Endothelial cell of umbilical vein (primary cell): ENCODE results near the gene HINT2. TPM values are rescaled to one million over a fixed set of nuclear protein-coding genes. Genes with fewer than 3 reads are reported as not detected.

Experiments used
- BruUV-seq: library from RNA; stranded (reverse); fragments of 400-500 nt; replicated peaks from 2 replicates; lab custom pipeline; 2021; lab: Mats Ljungman, UMichigan
- CTCF ChIA-PET: fragments of 300-600, 350-600 bp; sonication (Branson Sonifier 250); formaldehyde crosslinking; loops from one replicate; lab custom pipeline; 2021; ENCODE audit warnings: antibody characterized with exemption, inconsistent platforms; lab: Charles Lee
- POLR2A ChIA-PET: fragments of 300-600, 350-600 bp; sonication (Branson Sonifier 250); formaldehyde crosslinking; loops from one replicate; lab custom pipeline; 2021; ENCODE audit warnings: antibody characterized with exemption, inconsistent platforms; lab: Charles Lee
- DNase-seq: peaks from one replicate; pipeline ENCODE4 v3.0.0-alpha.2; 2011; ENCODE audit warnings: low read depth, low spot score
- FAIRE-seq: peaks from 2 replicates; lab custom pipeline; 2011; peaks lifted over from hg19 to GRCh38; lab: Jason Lieb, UNC
- H2AFZ ChIP-seq: 2 replicates; pipeline ENCODE4 v1.6.0; 2012; ENCODE audit warnings: low read depth, low read length, control low read depth, inconsistent platforms
- H3K27ac ChIP-seq: 2 replicates; pipeline ENCODE4 v1.5.1; 2011; ENCODE audit warnings: low read depth, mild to moderate bottlenecking, control low read depth, low read length, moderate library complexity; ENCODE audit not compliant: insufficient read depth
- H3K27me3 ChIP-seq, 2 experiments: 2 replicates each; pipeline versions ENCODE4 v1.6.0 to v1.6.1; 2011; ENCODE audit warnings: low read length in 2 of 2, mixed read lengths in 1 of 2; ENCODE audit not compliant: control insufficient read depth in 2 of 2, insufficient read depth in 2 of 2
- H3K36me3 ChIP-seq, 2 experiments: 2 replicates in 1 of 2; 3 replicates in 1 of 2; pipeline ENCODE4 v1.5.1; 2011; ENCODE audit warnings: low read length in 2 of 2, mild to moderate bottlenecking in 1 of 2, moderate library complexity in 1 of 2; ENCODE audit not compliant: control insufficient read depth in 2 of 2, insufficient read depth in 2 of 2; ENCODE audit errors: extremely low read depth in 1 of 2
- H3K4me1 ChIP-seq: 3 replicates; pipeline ENCODE4 v1.5.1; 2011; ENCODE audit warnings: mild to moderate bottlenecking, low read length; ENCODE audit not compliant: control insufficient read depth, insufficient read depth; ENCODE audit errors: extremely low read depth
- H3K4me2 ChIP-seq: 2 replicates; pipeline ENCODE4 v1.6.1; 2011; ENCODE audit warnings: low read length, control low read depth, mixed read lengths; ENCODE audit not compliant: insufficient read depth
- H3K4me3 ChIP-seq, 3 experiments: fragments of 200-600 bp in 1 of 3; sonication (generic), shearing (Covaris generic) in 1 of 3; replicated peaks in 1 of 3; 2 replicates each; pipeline ENCODE4 v1.5.1; 2011 to 2016; ENCODE audit warnings: control low read depth in 3 of 3, low read length in 3 of 3, mild to moderate bottlenecking in 2 of 3, inconsistent platforms in 1 of 3, low read depth in 1 of 3, moderate library complexity in 1 of 3; ENCODE audit not compliant: insufficient read depth in 1 of 3
- H3K79me2 ChIP-seq: 2 replicates; pipeline ENCODE4 v1.6.0; 2012; ENCODE audit warnings: low read length, inconsistent platforms; ENCODE audit not compliant: control insufficient read depth, insufficient read depth
- H3K9ac ChIP-seq: replicated peaks from 2 replicates; pipeline ENCODE3; 2011; ENCODE audit warnings: low read length, control low read depth; ENCODE audit not compliant: insufficient read depth; ENCODE audit errors: extremely low read depth
- H3K9me1 ChIP-seq: replicated peaks from 3 replicates; pipeline ENCODE4 v1.6.0; 2011; ENCODE audit warnings: mild to moderate bottlenecking, low read length; ENCODE audit not compliant: control insufficient read depth, insufficient read depth; ENCODE audit errors: extremely low read depth
- H3K9me3 ChIP-seq: replicated peaks from 2 replicates; pipeline ENCODE4 v1.5.1; 2012; ENCODE audit warnings: low read length, inconsistent platforms; ENCODE audit not compliant: control insufficient read depth, insufficient read depth
- H4K20me1 ChIP-seq: replicated peaks from 2 replicates; pipeline ENCODE3; 2011; ENCODE audit warnings: mild to moderate bottlenecking, low read length; ENCODE audit not compliant: control insufficient read depth, insufficient read depth; ENCODE audit errors: extremely low read depth
- CTCF ChIP-seq, 2 donors: IDR thresholded peaks; 1 replicate in 1 of 2; 2 replicates in 1 of 2; pipeline ENCODE4 v1.5.1; 2011; ENCODE audit warnings: low read length in 2 of 2, mild to moderate bottlenecking in 2 of 2, moderate library complexity in 2 of 2, control low read depth in 1 of 2, inconsistent platforms in 1 of 2, low read depth in 1 of 2; ENCODE audit not compliant: insufficient read depth in 1 of 2; ENCODE audit errors: extremely low read depth in 1 of 2
- EZH2 ChIP-seq: IDR thresholded peaks from 2 replicates; pipeline ENCODE4 v1.6.1; 2012; ENCODE audit warnings: borderline replicate concordance, low read depth, mild to moderate bottlenecking, moderate library complexity, low read length, inconsistent platforms; ENCODE audit not compliant: severe bottlenecking
- FOS ChIP-seq: IDR thresholded peaks from 2 replicates; pipeline ENCODE4 v1.6.1; 2011; ENCODE audit warnings: mild to moderate bottlenecking, low read length, moderate library complexity, borderline replicate concordance; ENCODE audit not compliant: insufficient read depth
- GATA2 ChIP-seq: IDR thresholded peaks from 2 replicates; pipeline ENCODE4 v1.7.0; 2011; ENCODE audit warnings: low read depth, mild to moderate bottlenecking, moderate library complexity, mixed read lengths, low read length; ENCODE audit not compliant: insufficient read length, insufficient read depth
- JUN ChIP-seq: IDR thresholded peaks from 2 replicates; pipeline ENCODE4 v1.6.1; 2011; ENCODE audit warnings: borderline replicate concordance, low read depth; ENCODE audit not compliant: insufficient read length, insufficient read depth
- MAX ChIP-seq: IDR thresholded peaks from 2 replicates; pipeline ENCODE4 v1.6.1; 2011; ENCODE audit not compliant: insufficient read depth, insufficient read length
- MYC ChIP-seq: IDR thresholded peaks from one replicate; pipeline ENCODE4 v1.6.1; 2011; ENCODE audit warnings: mild to moderate bottlenecking, low read depth, low read length
- POLR2A ChIP-seq: IDR thresholded peaks from 2 replicates; pipeline ENCODE4 v1.6.1; 2012; ENCODE audit warnings: low read depth, mild to moderate bottlenecking, control low read depth, low read length
- POLR2AphosphoS5 ChIP-seq: IDR thresholded peaks from 2 replicates; pipeline ENCODE4 v1.6.1; 2012; ENCODE audit warnings: low read depth, mild to moderate bottlenecking, control low read depth, low read length, moderate library complexity; ENCODE audit not compliant: insufficient read depth
- dilution Hi-C: fragments of 300-500 bp; cut with MboI; formaldehyde crosslinking; loops from one replicate; pipeline ENCODE4 v1.15.0; 2019; ENCODE audit warnings: low sequenced_read_pairs; ENCODE audit not compliant: extremely low pct_ligation_motif_present
- intact Hi-C: fragments of 100-400 bp; cut with micrococcal nuclease; formaldehyde crosslinking; loops from one replicate; pipeline ENCODE4 v1.10.0; 2022
- polyA plus RNA-seq, 4 experiments: library from polyadenylated mRNA; depleted of rRNA in 3 of 4; stranded (reverse) in 3 of 4; unstranded in 1 of 4; fragments of >200 nt; gene quantifications; 2 replicates each; pipeline versions ENCODE4 v1.2.1 to v1.2.3, GENCODE V29; 2011 to 2012; ENCODE audit warnings: missing spikeins in 1 of 4
- total RNA-seq: library from RNA; stranded (reverse); gene quantifications from 2 replicates; pipeline ENCODE4 v1.2.3, GENCODE V29; 2021

The HINT2 gene
- total and polyA plus RNA-seq, 2 donors (not counting 3 experiments of a cell fraction or from before 2014, with no cell fraction given), result 27.2 to 42.1 TPM

GRCh38 chr9:35839926-35840325, 25.1 kb upstream of the HINT2 start:
- FAIRE-seq (no peak), DNase-seq (no peak)
- intact Hi-C loops, result no loop called here
- Histone ChIP-seq H3K79me2 (no peaks in the 10 kb centered on the region), H3K4me3 (no peak overlapping the region), H3K9me1 (no peaks in the 10 kb centered on the region), H3K27ac (no peak overlapping the region), H4K20me1 (no peaks in the 10 kb centered on the region), H3K36me3 (no peaks in the 10 kb centered on the region), H3K4me1 (peaks cover 9% of the 10 kb centered on the region), H3K4me2 (no peak overlapping the region), H2AFZ (no peak overlapping the region), H3K9me3 (no peaks in the 10 kb centered on the region), H3K9ac (no peak overlapping the region), H3K27me3 (peaks cover 0 to 18% of the 10 kb centered on the region in 2 experiments)
- ChIA-PET POLR2A (no interaction called here), CTCF (interaction anchor here (1.6 to 2.7 kb wide), 2 partner anchors 14 to 42 kb away, joined by 6 to 8 read pairs; no protein-coding TSS in a partner anchor)
- dilution Hi-C loops, result no loop called here
- no peak for TF ChIP-seq POLR2A
- no TSS peak for BruUV-seq

DNA sequence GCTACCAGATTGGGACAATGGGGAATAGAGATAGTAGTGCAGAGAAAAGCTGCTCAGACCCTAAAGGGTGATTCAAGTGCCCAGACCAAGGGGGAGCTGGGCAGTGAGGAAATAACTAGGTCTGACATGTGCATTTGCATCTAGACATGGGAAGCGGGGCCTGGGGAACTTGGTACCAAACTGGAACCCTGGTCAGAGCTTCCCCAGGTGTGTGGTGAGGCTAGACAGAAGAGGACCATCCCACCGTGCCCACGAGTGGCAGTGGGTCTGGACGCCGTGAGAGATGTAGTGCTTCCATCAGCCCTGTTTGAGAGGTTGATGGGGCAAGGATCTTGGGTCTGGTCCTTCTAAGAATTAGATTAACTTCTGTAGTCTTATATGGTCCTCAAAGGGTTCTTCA, 21.8 kb upstream of the HINT2 start:
- H3K4me3 ChIP-seq, result no peak overlapping the region
- intact Hi-C loops (no loop called here), dilution Hi-C loops (no loop called here)
- no peaks in the 10 kb centered on the region for H4K20me1 ChIP-seq
- no peaks in the 10 kb centered on the region for H3K79me2 ChIP-seq
- H3K36me3 ChIP-seq, result no peaks in the 10 kb centered on the region
- H3K4me1 ChIP-seq, result no peaks in the 10 kb centered on the region
- no peak overlapping the region for H2AFZ ChIP-seq
- H3K9me1 ChIP-seq, result no peaks in the 10 kb centered on the region
- no peak for DNase-seq
- POLR2A ChIA-PET, result no interaction called here
- no peak overlapping the region for H3K4me2 ChIP-seq
- H3K9ac ChIP-seq, result no peak overlapping the region
- no peak overlapping the region for H3K27ac ChIP-seq
- BruUV-seq, result no TSS peak
- FAIRE-seq, result no peak
- TF ChIP-seq MAX (no peak), MYC (no peak), GATA2 (no peak), FOS (no peak), POLR2AphosphoS5 (no peak), CTCF (IDR thresholded peaks at IDR 0.05; ENCODE audit: extremely low read depth in 1 of 2, insufficient read depth in 1 of 2, low read depth in 1 of 2, low read length in 2 of 2) (no peak), POLR2A (no peak), JUN (no peak), EZH2 (no peak)
- CTCF ChIA-PET, result interaction anchor here (1.2 to 3.2 kb wide), 7 partner anchors 11 to 75 kb away, joined by 3 to 27 read pairs (median 7); no protein-coding TSS in a partner anchor
- no peaks in the 10 kb centered on the region for H3K9me3 ChIP-seq
- peaks cover 0 to 18% of the 10 kb centered on the region in 2 experiments for H3K27me3 ChIP-seq
